DLD1 (cell line): ENCODE results near the gene PI4K2B.
"Not testable (repeated sequence)": the region's sequence is repeated elsewhere in the genome, so short reads cannot be mapped to it uniquely, and the experiment has no call there.

ENCODE experiments used
- in situ Hi-C: cut with HindIII; loops from 2 replicates; pipeline ENCODE4 v1.10.0; 2017; ENCODE audit warnings: low sequenced_read_pairs

PI4K2B gene

DNA sequence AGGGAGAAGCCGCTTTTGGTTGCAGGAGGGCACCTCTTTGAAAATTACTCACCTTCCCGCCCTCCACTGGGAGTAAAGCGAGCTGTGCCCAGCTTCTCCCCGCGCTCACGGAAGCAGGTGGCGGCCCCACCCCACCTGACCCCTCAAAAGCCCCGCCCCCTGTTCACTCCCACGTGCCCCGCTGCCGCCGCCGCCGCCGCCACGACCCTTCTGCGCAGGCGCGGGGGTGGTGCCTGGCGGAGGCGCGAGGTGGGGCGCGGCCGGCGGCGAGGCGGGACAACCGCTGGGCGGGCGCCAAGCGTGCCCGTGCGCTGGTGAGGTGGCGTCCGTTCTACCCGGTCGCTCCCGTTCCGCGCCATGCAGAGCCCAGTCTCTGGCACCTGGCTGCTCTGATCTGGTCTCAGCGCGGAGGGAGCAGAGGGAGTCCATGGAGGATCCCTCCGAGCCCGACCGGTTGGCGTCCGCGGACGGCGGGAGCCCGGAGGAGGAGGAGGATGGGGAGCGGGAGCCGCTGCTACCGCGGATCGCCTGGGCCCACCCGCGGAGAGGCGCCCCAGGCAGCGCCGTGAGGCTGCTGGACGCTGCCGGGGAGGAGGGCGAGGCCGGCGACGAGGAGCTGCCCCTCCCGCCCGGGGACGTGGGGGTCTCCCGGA is at the start of gene PI4K2B:
PI4K2B (plus strand) TSS at position 297 of the 653 bp plus-strand sequence; CDS start at position 428, 131 bp downstream.
- in situ Hi-C loops, result no loop called here

DNA sequence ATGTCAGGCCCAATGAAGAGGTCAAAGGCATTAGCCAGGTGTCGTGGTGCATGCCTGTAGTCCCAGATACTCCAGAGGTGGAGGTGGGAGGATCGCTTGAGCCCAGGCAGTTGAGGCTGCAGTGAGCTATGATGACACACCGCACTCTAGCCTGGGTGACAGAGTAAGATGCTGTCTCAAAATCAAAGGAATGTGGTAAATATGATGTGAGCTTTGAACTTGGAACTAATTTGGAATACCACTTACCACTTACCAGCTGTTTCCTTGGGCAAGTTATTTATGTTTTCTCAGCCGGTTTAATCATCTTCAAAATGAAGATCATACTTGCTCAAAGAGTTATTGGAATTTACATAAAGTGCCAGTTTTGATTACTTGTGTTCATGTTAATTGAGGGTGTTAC is 49.8 kb upstream of the PI4K2B start:
- in situ Hi-C loops, result no loop called here

DNA sequence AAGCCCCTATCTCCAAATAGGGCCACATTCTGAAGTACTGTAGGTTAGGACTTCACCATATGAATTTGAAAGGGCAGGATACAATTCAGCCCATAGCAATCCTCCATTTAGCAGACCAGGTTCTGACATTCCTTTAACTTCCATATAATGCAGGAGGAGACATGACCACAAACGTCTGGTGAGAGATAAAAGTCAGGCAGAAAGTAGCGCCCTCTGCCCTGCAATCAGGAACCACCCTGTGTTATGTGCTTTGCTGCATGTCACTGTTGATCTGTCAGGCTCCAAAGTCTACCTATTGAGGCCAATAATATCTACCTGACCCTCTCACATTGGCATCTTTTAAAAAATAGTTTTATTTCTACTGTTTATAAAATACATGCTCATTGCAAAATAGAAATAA is 43.4 kb upstream of the PI4K2B start:
- in situ Hi-C loops, result no loop called here

DNA sequence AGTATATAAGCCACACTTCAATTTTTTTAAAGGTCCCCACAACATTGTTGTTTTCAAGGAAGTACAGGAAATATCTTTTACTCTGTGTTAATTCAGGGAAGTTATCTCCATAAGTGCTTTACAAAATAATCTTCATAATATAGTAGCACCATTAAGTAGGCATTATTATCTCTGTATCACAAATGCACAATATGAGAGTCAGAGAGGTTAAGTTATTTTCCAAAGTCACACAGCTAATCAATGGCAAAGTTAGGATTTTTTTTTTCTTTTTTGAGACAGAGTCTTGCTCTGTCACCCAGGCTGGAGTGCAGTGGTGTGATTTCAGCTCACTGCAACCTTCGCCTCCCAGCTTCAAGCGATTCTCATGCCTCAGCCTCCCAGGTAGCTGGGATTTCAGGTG is 35.1 kb upstream of the PI4K2B start:
- in situ Hi-C loops, result no loop called here

DNA sequence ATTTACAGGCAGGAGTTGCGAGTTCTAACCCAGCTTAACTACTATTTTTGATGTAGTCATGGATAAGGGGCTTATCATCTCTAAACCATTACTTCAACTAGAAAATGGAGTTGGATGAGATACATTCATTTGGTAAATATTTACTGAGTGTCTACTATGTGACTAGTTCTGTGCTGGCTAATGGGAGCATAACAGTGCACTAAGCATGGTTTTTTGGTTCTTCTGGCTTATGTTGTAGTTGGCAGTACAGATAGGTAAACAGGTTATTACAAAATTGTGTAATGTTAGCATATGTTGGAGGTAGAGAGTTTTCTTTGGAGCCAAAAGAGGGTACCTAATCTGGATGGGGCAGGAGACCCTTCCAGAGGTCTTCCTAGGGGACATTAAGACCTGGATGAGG is 25.8 kb upstream of the PI4K2B start:
- in situ Hi-C loops, result no loop called here

DNA sequence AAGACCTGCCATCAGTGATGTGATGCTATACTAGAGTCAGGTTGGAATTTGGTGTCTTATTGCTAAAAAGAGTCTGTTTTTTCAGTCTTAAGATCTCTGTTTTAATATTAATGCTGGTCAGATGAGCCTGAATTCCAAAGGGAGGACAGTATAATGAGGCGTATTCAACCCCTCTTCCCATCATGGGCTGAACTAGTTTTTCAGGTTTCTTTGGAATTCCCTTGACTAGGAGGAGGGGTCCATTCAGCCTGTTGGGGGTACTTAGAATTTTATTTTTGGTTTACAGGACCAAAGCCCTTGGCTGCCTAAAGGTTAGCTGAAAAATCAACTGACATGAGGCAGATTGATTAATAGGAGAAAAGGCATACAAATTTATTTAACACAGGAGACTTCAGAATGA is 24.1 kb upstream of the PI4K2B start:
- in situ Hi-C loops, result no loop called here

DNA sequence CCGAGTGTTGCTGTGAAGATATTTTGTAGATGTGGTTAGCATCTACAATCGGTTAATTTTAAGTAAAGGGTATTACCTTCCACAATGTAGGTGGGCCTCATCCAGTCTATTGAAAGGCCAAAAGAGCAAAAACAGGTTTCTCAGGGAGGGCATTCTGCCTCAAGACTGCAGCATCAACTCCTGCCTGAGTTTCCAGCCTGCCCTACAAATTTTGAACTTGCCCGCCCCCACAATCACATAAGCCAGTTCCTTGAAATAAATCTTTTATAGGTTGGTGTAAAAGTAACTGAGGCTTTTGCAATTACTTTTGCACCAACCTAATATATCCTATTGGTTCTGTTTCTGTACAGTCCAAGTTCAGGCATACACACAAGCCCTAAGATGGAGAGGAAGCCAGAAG is 22.1 kb upstream of the PI4K2B start:
- in situ Hi-C loops, result no loop called here

DNA sequence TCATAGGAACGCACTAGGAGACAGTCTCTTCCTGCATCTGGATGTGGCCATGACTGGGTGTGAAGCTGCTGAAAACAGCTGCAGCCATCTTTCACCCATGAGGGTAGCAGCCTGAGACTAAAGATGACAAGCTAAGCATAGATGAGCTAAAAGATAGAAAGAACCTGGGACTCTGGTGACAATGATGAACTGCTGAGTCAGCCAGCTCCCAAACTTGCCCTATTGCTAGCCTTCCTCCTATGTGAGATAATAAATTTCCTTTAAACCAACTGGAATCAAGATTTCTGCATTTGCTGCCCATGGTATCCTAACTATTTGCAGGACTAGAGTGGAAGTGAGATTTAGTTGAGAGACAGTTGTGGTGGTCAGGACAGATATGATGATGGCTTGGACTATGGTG is 21.0 kb upstream of the PI4K2B start:
- in situ Hi-C loops, result no loop called here

DNA sequence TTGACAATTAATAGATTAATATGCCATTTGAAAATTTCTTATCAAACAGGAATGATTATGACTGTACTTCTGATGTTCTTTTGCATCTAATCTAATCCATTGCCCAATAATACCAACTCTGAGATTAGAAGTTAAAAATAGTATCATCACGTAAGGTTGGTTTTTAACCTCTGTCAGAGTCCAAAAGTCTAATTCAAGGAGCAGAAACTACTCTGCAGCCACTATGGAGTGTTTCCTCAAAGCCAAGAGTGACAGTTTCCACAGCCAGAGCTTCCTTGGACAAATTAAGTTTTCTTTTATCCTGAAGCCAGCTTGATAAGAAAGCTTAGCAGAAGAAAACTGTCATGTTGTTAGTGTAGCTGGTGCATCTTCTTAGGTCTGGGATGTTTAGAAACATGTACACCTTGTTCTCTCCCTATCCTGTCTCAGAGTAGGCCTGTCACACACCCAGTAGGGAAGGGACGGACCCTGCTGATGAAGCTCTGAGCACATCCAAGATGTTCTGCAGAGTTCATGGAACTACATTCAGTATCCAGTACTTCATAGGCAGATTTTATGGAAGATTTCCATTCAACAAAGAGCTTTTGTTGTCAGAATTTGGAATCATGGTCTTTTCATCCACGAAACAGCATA is 20.4 kb upstream of the PI4K2B start:
- in situ Hi-C loops, result no loop called here

DNA sequence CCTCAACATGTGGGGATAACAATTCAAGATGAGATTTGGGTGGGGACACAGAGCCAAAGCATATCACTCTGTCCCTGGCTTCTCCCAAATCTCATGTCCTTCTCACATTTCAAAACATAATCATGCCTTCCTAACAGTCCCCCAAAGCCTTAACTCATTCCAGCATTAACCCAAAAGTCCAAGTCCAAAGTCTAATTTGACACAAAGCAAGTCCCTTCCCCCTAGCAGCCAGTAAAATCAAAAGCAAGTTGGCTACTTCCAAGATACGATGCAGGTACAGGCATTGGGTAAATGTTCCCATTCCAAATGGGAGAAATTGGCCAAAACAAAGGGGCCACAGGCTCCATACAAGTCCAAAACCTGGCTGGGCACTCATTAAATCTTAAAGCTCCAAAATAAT is 19.1 kb upstream of the PI4K2B start:
- in situ Hi-C loops, result not testable (repeated sequence)

DNA sequence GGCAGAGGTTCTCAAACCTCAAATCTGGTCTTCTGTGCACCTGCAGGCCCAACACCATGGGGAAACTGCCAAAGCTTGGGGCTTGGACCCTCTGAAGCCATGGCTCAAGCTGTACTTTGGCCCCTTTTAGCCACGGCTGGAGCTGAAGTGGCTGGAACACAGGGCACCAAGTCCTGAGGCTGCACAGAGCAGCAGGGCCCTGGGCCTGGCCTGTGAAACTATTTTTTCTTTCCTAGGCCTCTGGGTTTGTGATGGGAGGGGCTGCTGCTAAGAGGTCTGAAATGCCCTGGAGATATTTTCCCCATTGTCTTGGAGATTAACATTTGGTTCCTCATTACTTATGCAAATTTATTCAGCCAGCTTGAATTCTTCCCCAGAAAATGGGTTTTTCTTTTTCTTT is 18.3 kb upstream of the PI4K2B start:
- in situ Hi-C loops, result no loop called here

DNA sequence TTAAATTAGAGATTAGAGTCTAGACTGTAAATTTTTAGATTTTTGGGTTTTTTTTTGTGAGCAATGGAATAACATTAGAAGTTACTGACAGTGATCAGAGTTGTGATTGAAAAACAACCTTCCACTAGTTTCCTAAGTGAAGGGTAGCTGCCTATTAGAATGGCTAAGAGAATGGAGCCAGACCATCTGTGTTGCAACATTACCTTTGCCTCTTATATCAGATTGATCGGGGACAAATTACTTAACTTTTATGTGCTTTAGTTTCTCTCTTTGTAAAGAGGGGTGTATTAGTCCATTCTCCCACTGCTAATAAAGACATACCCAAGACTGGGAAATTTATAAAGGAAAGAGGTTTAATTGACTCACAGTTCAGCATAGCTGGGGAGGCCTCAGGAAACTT is 12.5 kb upstream of the PI4K2B start:
- in situ Hi-C loops, result no loop called here

DNA sequence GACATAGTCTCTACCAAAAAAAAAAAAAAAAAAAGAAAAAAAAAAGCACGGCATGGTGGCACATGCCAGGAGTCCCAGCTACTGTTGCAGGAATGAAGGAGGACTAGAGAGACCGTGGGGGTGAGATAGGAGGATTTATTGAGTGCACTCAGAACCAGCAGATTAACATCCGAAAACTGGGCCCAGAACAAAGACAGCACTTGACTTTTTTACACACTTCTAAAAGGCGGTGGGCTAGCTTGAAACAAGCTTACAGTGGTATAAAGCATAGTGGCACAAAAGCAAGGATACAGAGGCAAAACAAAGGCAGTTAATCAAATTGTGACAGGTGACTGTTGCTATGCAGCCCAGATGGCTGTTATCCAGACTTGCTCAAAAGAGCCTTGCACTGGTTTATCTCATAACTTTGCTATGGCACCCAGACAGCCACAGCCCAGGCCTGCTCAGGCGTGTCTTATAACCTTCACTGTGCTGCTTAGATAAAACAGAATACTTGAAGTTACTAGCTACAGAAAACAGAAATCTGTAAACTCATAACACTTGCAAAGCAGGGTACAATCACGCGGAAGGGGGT is 9.9 kb upstream of the PI4K2B start:
- in situ Hi-C loops, result no loop called here

DNA sequence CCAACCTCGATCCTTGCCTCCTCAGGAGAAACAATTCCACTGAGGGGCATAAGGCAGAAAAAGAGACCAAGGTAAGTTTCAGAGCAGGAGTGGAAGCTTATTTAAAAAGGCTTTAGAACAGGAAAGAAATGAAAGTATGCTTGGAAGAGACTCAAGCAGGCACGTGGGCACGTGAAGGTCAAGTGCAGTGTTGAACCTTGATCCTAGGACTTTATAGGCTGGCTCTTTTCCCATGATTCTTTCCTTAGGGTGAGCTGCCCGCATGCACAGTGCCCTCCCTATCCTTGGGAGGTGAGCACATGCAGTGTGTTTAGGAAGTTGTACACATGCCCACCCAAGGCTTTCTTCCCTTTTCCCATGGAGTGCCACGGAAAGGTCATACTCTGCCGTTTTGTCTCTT is 4.0 kb upstream of the PI4K2B start:
- in situ Hi-C loops, result no loop called here

DNA sequence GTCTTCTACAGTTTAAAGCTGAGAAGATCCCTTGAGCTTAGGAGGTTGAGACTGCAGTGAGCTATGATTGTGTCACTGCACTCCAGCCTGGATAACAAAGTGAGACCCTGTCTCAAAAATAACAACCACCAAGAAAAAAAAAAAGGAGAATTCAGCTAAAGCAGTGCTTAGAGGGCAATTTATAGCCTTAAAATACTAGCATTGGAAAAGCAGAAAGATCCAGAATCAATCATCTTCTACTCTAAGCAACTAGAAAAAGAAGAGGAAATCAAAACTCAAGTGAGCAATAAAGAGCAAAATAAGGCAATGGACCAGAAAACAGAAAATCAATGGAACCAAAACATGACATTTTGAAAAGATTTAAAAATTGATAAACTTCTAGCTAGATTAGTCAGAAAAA is 639 bp upstream of the PI4K2B start:
- in situ Hi-C loops, result no loop called here

DNA sequence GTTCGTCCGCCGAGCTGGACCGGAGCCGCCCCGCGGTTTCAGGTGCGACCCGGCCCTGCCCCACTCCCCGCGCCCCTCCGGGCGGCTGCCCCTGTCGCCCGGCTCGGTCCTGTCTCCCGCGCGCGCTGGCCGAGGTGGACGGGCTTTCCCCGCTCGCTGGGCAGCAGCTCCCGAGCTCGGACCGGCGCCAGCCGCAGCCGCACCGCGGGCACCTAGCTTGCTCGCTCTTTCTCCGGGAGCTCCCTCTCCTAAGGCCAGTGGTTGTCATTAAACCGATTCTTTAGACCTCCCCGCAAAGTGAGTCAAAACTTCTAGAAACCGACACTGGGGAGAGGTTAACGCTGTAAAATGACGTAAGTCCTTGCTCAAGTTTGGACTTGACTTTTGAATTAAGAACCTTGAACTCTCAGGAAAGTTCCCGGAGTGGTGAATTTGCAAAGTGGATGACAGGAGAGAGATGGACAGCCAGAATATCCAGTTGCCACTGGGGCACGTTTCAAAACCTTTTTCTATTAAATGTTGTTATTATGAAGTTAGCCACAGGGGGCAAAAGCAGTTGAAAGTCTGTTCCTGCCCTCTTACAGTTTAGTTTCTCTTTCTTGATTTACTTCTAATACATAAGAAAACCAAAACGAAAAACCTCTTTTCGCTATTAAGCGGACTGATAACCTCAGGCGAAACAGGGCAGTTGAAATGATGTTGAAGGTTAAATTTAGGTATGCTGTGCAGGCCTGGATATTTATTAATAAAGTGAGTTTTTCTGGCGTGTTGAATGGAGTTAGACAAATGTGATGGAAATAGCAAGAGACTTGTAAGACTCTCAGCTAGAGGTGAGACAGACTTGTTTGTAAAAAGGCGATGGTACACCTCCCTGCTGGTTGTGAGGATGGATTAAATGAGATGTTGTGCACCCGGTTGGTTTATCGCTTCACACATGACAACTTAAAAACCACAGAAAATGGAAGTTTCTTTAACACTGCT is 847 bp downstream of the PI4K2B start:
- in situ Hi-C loops, result no loop called here

DNA sequence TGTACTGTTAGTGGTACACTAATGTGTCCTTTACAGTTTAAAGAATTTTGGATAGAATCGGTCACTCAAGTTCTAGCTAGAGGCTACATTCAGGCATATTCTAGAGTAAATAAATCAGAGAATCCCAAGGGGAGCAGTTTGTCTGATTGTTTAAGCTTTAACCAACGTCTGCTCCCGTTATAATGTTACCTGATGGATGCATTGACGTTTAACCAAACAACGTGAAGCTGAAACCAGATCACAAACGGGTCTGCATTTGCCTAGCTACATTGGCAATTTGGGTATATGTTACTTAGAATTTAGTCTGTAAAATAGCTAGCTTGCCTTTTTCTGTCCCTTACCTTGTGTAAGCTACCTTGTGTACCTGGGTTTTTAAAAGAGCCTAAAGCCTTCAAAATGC is 1.6 kb downstream of the PI4K2B start:
- in situ Hi-C loops, result no loop called here

DNA sequence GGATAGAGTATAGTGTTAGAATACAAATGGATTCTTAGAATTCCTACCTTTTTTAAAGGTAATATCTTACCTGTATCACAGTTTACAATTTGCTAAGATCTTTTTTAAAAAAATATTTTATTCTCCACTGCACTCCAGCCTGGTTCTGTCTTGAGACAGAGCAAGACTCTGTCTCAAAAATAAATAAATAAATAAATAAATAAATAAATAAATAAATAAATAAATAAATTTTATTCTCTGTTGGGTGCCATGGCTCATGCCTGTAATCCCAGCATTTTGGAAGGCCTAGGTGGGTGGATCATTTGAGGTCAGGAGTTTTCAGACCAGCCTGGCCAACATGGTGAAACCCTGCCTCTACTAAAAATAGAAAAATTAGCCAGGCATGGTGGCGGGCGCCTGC is 2.2 kb downstream of the PI4K2B start:
- in situ Hi-C loops, result not testable (repeated sequence)

DNA sequence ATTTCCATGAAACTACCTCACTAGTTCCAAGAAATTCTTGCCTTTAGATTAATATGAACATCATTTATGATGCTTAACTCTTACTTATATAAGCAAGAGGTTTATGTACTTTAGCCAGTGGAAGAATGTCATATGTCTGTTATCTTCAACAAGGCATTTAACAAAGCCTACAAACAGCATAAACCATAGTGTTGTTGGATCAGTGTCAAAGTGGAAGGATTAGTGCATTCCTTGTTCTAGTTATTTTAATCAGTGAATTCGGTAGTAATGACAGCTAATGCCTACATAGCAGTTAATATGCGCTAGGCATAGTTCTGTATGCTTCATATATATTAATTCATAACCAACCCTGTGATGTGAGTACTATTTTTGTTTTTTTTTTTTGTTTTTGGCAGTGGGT is 3.1 kb downstream of the PI4K2B start:
- in situ Hi-C loops, result no loop called here

DNA sequence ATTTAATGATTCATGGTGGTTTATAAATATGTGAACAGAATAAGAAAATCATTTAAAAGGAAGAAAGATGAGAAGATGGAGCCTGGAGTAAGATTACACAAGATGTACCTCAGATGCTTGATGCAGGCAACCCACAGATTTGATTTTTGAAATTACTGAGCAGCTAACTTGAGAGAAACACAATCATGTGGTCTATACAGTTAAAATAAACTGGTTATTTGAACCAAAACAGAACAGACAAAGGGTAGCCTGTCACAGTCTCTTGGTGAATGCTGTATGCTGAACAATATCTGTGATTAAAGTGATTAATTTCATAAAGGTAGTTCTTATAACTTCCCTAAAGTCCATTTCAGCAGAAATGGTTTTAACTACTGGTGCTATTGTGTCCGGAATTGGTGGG is 4.2 kb downstream of the PI4K2B start:
- in situ Hi-C loops, result no loop called here

DNA sequence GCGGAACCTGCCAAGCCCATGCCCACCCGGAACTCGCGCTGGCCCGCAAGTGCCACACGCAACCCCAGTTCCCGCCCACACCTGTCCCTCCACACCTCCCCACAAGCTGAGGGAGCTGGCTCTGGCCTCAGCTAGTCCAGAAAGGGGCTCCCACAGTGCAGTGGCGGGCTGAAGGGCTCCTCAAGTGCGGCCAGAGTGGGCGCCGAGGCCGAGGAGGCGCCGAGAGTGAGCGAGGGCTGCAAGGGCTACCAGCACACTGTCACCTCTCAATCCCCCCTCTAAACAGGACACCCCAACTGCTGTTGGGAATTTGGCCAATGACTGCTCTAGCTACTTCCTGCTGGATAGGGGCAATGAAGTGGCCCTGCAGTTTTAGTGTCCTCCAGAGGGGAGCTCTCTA is 5.7 kb downstream of the PI4K2B start:
- in situ Hi-C loops, result not testable (repeated sequence)
